SU-DHL-6 (cell line): ENCODE data around the gene RFTN2.

Experiments
- EZH2phosphoT487 ChIP-seq: fragments of 200-600 bp; sonication (generic), shearing (Covaris generic); conservative IDR thresholded peaks from 2 replicates; pipeline ENCODE4 v1.6.1; 2018; ENCODE audit warnings: mild to moderate bottlenecking, antibody characterized with exemption, low read length, moderate library complexity, mixed read lengths
- TF ChIP-seq, protein P1 (sequence below): fragments of 200-600 bp; sonication (generic); IDR thresholded peaks from one replicate; pipeline ENCODE4 v1.5.1; 2017; ENCODE audit warnings: antibody characterized with exemption, mild to moderate bottlenecking, low read length, moderate library complexity; ENCODE audit not compliant: insufficient read depth, poor library complexity, severe bottlenecking

DNA sequence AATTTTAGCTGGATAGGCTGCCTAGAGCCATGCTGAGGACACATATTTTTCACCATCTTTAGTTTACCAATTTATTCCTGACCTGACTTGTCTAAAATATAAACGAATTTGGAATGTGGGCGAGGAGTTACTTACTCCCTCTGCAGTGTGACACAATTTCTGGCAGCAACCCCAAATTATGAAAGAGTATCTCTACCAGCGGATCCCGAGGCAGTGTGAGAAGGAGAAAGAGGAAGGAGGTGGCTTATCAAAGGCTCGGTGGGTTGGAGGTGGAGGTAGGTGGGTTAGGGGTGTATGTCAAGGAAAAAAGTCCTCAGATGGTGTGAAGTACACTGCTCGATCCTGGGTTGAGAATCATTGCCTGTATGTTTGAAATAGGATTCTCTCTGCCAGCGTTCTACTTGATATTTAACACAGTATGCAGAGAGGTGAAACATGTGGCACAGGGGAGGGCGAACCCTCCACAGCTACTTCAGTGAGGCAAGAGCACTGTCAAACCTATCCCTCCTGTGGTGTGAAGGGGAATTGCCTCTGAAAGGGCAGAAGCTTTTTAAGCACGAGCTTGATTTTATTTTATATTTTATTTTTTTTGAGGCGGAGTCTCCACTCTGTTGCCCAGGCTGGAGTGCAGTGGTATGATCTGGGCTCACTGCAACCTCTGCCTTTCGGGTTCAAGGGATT, 76.0 kb downstream of the RFTN2 start:
- TF ChIP-seq EZH2phosphoT487: no peak
- TF ChIP-seq, protein P1, sequence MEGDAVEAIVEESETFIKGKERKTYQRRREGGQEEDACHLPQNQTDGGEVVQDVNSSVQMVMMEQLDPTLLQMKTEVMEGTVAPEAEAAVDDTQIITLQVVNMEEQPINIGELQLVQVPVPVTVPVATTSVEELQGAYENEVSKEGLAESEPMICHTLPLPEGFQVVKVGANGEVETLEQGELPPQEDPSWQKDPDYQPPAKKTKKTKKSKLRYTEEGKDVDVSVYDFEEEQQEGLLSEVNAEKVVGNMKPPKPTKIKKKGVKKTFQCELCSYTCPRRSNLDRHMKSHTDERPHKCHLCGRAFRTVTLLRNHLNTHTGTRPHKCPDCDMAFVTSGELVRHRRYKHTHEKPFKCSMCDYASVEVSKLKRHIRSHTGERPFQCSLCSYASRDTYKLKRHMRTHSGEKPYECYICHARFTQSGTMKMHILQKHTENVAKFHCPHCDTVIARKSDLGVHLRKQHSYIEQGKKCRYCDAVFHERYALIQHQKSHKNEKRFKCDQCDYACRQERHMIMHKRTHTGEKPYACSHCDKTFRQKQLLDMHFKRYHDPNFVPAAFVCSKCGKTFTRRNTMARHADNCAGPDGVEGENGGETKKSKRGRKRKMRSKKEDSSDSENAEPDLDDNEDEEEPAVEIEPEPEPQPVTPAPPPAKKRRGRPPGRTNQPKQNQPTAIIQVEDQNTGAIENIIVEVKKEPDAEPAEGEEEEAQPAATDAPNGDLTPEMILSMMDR: no peak
